GM12864 (cell line): Measurements from ENCODE around the gene CLSTN2.

Experiments used
- DNase-seq: peaks from one replicate; pipeline ENCODE4 v3.0.0-alpha.2; 2011; ENCODE audit warnings: low read depth
- H3K4me3 ChIP-seq: 2 replicates; pipeline ENCODE4 v1.5.1; 2011; ENCODE audit warnings: mild to moderate bottlenecking, low read depth, low read length, control low read depth
- CTCF ChIP-seq: IDR thresholded peaks from 2 replicates; pipeline ENCODE4 v1.5.1; 2011; ENCODE audit warnings: low read depth, mild to moderate bottlenecking, moderate library complexity, low read length, control low read depth, inconsistent platforms; ENCODE audit errors: missing control alignments

The CLSTN2 gene

GRCh38 chr3:140198242-140198641 is 263.3 kb downstream of the CLSTN2 start:
- no peak for DNase-seq
- H3K4me3 ChIP-seq, result no peak overlapping the region
- TF ChIP-seq CTCF, result no peak

GRCh38 chr3:140199008-140199407 is 264.0 kb downstream of the CLSTN2 start:
- H3K4me3 ChIP-seq, result no peak overlapping the region
- no peak for TF ChIP-seq CTCF
- no peak for DNase-seq

GRCh38 chr3:140199743-140200142 is 264.8 kb downstream of the CLSTN2 start:
- H3K4me3 ChIP-seq, result no peak overlapping the region
- no peak for TF ChIP-seq CTCF
- DNase-seq, result no peak

GRCh38 chr3:140203510-140203909 is 268.5 kb downstream of the CLSTN2 start:
- H3K4me3 ChIP-seq, result no peak overlapping the region
- TF ChIP-seq CTCF, result no peak
- DNase-seq, result no peak

- no peak for DNase-seq
- no peak overlapping the region for H3K4me3 ChIP-seq
- TF ChIP-seq CTCF, result no peak
Measured at GRCh38 chr3:140204271-140204984, 269.4 kb downstream of the CLSTN2 start.

GRCh38 chr3:140205598-140205997 is 270.6 kb downstream of the CLSTN2 start:
- no peak overlapping the region for H3K4me3 ChIP-seq
- no peak for DNase-seq
- TF ChIP-seq CTCF, result no peak
